Measurements from ENCODE around the gene SLC9A8. TPM values are rescaled to one million over a fixed set of nuclear protein-coding genes. Genes with fewer than 3 reads are reported as not detected.
A peak's percentile ranks its signal among the peaks of the same experiment; 100 is the strongest.

SLC9A8 gene
- polyA plus RNA-seq, 1 donor from 2014 or later, result 6.7 TPM

GRCh38 chr20:49909499-49910339 is 97.1 kb downstream of the SLC9A8 start:
- H3K4me2 ChIP-seq (ENCODE audit: low read length), result no peak overlapping the region
- no peaks in the 10 kb centered on the region for H3K9me3 ChIP-seq (ENCODE audit: low read length)
- no peaks in the 10 kb centered on the region for H4K20me1 ChIP-seq (ENCODE audit: insufficient read depth)
- H3K9ac ChIP-seq (ENCODE audit: low read length), result no peak overlapping the region
- no peaks in the 10 kb centered on the region for H3K36me3 ChIP-seq (ENCODE audit: insufficient read depth, low read length)
- H3K79me2 ChIP-seq (replicated peaks; ENCODE audit: insufficient read depth, low read length), result peaks cover 31% of the 10 kb centered on the region
- no peaks in the 10 kb centered on the region for H3K9me2 ChIP-seq (ENCODE audit: insufficient read depth, low read length)
- H3K4me3 ChIP-seq (ENCODE audit: low read length), result no peak overlapping the region
- H3F3A ChIP-seq (ENCODE audit: insufficient read depth, low read length, poor library complexity, severe bottlenecking), result no peaks in the 10 kb centered on the region
- no peak for TF ChIP-seq RAD21 (conservative IDR thresholded peaks at IDR 0.05)
- TF ChIP-seq CTCF (IDR thresholded peaks at IDR 0.05; ENCODE audit: poor library complexity, severe bottlenecking), result peak; percentile 19
- TF ChIP-seq EP300 (conservative IDR thresholded peaks at IDR 0.05; ENCODE audit: poor library complexity, severe bottlenecking), result no peak
- no peaks in the 10 kb centered on the region for H3K27me3 ChIP-seq (ENCODE audit: insufficient read depth, low read depth, low read length)
- H2AFZ ChIP-seq (ENCODE audit: low read depth, low read length), result no peak overlapping the region
- no peak overlapping the region for H3K27ac ChIP-seq (ENCODE audit: low read length)

- Histone ChIP-seq H3K36me3 (ENCODE audit: insufficient read depth, low read length) (no peaks in the 10 kb centered on the region), H3K27ac (ENCODE audit: low read length) (no peak overlapping the region), H3K9ac (ENCODE audit: low read length) (no peak overlapping the region), H3K9me2 (ENCODE audit: insufficient read depth, low read length) (no peaks in the 10 kb centered on the region), H2AFZ (ENCODE audit: low read depth, low read length) (no peak overlapping the region), H3K4me2 (ENCODE audit: low read length) (no peak overlapping the region), H4K20me1 (ENCODE audit: insufficient read depth) (no peaks in the 10 kb centered on the region), H3F3A (ENCODE audit: insufficient read depth, low read length, poor library complexity, severe bottlenecking) (no peaks in the 10 kb centered on the region), H3K9me3 (ENCODE audit: low read length) (no peaks in the 10 kb centered on the region), H3K4me3 (ENCODE audit: low read length) (no peak overlapping the region), H3K79me2 (replicated peaks; ENCODE audit: insufficient read depth, low read length) (peaks cover 36% of the 10 kb centered on the region), H3K27me3 (ENCODE audit: insufficient read depth, low read depth, low read length) (no peaks in the 10 kb centered on the region)
- TF ChIP-seq EP300 (conservative IDR thresholded peaks at IDR 0.05; ENCODE audit: poor library complexity, severe bottlenecking) (no peak), EZH2 (IDR thresholded peaks at IDR 0.05; ENCODE audit: borderline replicate concordance, insufficient read depth, low read length, poor library complexity, severe bottlenecking) (no peak), MXI1 (conservative IDR thresholded peaks at IDR 0.05; ENCODE audit: poor library complexity, severe bottlenecking) (no peak), SMC3 (conservative IDR thresholded peaks at IDR 0.05; ENCODE audit: poor library complexity) (no peak), CTCF (IDR thresholded peaks at IDR 0.05; ENCODE audit: poor library complexity, severe bottlenecking) (no peak), RAD21 (conservative IDR thresholded peaks at IDR 0.05) (no peak), TAF1 (IDR thresholded peaks at IDR 0.05; ENCODE audit: low read depth) (no peak), POLR2AphosphoS5 (IDR thresholded peaks at IDR 0.05) (no peak)
- TF ChIP-seq, protein P1, sequence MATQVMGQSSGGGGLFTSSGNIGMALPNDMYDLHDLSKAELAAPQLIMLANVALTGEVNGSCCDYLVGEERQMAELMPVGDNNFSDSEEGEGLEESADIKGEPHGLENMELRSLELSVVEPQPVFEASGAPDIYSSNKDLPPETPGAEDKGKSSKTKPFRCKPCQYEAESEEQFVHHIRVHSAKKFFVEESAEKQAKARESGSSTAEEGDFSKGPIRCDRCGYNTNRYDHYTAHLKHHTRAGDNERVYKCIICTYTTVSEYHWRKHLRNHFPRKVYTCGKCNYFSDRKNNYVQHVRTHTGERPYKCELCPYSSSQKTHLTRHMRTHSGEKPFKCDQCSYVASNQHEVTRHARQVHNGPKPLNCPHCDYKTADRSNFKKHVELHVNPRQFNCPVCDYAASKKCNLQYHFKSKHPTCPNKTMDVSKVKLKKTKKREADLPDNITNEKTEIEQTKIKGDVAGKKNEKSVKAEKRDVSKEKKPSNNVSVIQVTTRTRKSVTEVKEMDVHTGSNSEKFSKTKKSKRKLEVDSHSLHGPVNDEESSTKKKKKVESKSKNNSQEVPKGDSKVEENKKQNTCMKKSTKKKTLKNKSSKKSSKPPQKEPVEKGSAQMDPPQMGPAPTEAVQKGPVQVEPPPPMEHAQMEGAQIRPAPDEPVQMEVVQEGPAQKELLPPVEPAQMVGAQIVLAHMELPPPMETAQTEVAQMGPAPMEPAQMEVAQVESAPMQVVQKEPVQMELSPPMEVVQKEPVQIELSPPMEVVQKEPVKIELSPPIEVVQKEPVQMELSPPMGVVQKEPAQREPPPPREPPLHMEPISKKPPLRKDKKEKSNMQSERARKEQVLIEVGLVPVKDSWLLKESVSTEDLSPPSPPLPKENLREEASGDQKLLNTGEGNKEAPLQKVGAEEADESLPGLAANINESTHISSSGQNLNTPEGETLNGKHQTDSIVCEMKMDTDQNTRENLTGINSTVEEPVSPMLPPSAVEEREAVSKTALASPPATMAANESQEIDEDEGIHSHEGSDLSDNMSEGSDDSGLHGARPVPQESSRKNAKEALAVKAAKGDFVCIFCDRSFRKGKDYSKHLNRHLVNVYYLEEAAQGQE (IDR thresholded peaks at IDR 0.05; ENCODE audit: borderline replicate concordance), result no peak
Measured at GRCh38 chr20:49910340-49910706, 97.7 kb downstream of the SLC9A8 start.

Measured in neural cell (in vitro differentiated cells).